Activated T-helper 1 cell treated with anti-CD3 and anti-CD28 coated beads, Interleukin-2, amount 50 U/mL, for 16 hours (primary cell): Measurements from ENCODE around the gene ALK.

Experiments
- DNase-seq, 2 donors: peaks; one replicate each; pipeline ENCODE4 v3.0.0-alpha.2; 2020; ENCODE audit warnings: low read depth in 1 of 2, low spot score in 1 of 2

ALK gene

GRCh38 chr2:29377788-29378187 lies 543.6 kb downstream of the ALK start:
- no peak for DNase-seq

GRCh38 chr2:29376541-29376940 lies 544.8 kb downstream of the ALK start:
- no peak for DNase-seq

DNA sequence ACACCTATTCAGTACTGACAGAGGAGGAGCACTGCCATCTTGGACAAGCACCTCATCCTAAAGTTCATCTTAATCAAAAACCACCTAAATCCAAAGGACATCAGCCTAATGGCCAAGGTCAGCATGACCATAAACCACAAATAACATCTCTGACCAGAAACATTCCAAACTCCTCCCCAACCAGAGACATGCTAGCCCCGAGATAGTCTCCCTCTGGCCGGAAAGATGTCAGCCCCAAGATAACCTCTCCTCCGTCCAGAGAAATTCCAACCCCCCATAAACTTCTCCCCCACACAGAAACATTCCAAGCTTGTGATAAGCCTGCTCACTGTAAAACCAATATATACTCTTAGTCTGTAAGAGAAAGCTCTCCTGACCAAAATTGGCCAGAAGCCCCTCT lies 545.5 kb downstream of the ALK start:
- DNase-seq, result no peak

GRCh38 chr2:29374823-29375222 lies 546.6 kb downstream of the ALK start:
- DNase-seq, result no peak

DNA sequence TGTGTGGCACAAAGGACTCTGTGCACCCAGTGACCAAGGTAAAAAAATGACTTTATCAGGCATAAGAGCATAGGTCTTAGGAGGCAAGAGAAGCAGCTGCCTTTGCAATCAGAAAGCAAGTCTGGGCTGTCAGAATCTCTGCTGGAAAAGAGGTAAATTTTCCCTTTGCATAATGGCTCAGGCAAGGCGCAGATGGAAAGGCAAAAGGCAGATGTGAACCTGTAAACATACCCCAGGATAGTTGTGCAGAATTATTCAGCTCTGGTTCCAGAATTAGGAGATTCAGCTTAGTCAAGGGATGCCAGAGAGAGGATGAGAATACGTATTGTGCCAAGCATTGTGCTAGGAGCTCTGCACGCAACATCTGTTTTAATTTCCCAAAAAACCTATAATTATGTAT lies 547.5 kb downstream of the ALK start:
- DNase-seq, result no peak

DNA sequence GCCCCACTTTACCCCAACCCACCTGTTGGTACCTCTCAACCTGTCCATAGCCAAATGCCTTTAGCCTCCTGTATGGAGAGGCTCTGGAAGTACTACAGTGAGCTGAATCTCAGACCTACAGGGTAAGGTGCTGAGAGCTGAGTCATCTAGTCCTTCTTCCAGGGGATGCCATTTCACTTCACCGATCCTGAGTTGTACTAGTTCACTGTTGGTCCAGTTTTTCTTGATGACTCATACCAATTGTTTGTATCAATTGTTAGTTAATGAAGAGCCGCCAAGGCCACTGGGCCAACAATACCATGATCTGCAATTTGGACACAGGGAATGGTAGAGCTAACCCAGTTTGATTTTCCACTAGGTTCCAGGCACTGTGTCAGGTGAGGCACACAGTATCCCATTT lies 549.2 kb downstream of the ALK start:
- no peak for DNase-seq

GRCh38 chr2:29370581-29371125 lies 550.7 kb downstream of the ALK start:
- no peak for DNase-seq

GRCh38 chr2:29370173-29370572 lies 551.2 kb downstream of the ALK start:
- no peak for DNase-seq

DNA sequence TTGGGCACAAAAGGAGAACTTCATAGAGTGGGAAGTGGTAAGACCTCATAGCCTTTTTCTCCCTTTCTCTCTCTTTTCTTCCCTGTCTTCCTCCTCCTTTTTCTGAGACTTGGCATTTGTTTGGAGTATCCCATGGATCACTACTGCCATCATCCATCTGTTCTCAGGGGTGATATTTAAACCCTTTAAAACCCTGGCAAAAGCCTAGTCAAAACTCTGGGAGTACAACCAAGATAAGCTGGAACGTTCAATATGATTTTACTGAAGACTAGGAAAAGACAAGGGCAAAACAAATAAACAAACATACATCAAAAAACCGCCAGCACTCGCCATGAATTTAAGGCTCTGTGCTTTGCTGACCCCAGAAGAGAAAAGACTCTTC lies 552.7 kb downstream of the ALK start:
- DNase-seq, result no peak

GRCh38 chr2:29367986-29368658 lies 553.3 kb downstream of the ALK start:
- DNase-seq, result no peak

DNA sequence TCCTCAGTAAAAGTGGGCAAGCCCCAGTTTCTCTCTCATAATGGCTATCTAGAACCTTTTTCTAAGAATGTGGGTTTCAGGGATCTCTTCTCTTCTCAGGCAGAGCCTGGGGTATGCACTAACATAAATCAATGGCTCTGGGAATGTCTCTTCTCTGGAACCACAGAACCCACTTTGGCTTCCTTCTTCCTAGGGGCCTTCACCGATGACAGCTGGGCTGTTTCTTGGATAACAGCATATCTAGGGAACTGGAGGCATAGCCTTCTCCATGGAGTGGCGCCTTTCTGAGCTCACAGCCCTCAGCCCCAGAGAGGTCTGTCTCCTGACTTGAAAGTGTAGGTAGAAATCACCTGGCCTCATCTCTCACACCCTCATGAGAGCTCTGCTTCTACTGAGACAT lies 558.3 kb downstream of the ALK start:
- no peak for DNase-seq

DNA sequence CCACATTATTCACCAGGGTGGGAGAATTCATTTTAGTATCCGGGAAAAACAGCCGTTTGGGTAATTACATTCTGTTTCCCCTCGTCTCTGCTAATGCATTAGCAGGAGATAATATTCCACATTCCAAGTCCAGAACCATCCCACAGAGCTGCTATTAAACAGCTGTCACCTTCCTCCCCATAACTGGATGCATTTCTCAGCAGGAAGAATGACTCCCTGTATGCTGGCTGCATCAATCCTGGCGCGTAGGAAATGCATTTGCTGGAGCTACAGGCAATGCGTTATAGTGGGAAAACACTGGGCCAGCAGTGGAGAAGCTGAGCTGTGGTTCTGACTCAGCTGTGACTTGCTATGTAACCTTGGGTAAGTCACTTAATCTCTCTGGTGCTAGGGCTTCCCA lies 560.2 kb downstream of the ALK start:
- no peak for DNase-seq

DNA sequence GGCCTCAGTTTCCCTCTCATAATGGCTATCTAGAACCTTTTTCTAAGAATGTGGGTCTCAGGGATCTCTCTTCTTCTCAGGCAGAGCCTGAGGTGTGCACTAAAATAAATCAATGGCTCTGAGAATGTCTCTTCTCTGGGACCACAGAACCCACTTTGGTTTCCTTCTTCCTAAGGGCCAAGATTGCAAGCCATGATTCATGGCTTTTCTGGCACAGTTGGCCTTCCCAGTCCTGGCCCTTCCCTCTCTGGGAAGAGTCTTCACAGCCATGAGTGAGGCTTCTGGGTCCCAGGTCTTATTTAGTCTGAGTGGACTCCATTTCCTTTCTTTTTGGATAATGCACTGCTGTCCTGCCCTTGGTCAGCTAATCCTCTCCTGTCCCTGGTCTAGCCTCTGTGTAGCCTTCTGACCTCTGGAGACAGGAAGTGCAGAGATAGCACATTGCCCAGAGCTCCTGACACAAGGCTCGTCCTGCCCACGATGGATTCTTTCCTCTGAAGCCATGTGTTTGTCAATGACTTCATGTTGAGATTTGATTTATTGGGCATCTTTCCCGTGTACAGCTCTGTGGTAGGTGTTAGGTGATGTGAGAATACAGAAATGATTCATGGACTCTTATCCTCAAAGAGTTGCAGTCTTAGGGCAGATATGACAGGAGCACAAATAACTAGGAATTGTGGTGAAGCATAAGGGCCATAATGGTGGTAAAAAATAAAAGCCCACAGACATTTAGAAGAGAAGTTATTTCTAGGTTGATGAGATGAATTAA lies 561.2 kb downstream of the ALK start:
- no peak for DNase-seq

DNA sequence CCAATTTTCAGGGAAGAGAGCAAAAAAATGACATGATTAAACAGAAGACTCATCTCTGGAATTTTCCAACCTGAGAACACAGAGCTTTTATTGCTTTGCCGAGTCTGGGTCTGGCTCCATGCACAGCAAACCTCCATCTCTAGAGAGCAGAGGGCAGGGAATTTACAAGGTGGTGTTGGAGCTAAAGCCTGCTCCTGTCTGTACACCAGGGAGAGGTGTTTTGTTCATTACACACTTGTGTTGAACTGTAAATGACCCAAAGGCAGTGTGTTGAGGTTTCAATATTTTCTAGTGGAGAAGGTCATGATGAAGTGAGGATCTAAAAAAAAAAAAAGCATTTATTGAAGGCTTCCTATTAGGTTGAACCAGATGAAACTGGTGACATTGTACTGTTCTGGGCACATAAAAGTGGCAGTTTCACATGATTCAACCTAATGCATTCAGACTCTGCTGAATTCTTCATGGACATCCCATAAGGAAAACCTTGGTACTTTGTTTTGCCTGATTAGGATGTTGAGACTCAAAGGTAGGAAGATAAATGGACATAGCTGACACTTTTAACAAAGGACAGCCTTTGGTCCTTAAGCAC lies 567.9 kb downstream of the ALK start:
- DNase-seq, result no peak

GRCh38 chr2:29351916-29352591 lies 569.3 kb downstream of the ALK start:
- no peak for DNase-seq

DNA sequence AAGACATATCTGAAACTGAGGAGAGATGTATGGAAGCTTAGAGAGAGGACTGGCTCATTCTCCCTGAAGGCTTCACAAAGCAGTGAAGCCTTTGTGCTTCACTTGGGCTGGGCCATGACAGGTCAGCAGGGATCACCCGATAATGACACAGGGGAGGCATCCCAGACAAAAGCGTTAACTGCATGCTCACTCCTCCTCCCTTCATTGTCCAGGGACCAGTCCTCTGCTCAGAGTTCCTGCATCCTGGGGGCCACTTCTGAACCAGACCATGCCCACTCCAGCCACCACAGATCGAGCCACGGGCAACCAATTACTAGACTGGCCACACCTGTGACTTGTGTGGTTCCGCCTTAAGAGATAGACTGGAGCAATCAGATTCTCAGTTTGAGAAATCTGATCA lies 570.1 kb downstream of the ALK start:
- no peak for DNase-seq

DNA sequence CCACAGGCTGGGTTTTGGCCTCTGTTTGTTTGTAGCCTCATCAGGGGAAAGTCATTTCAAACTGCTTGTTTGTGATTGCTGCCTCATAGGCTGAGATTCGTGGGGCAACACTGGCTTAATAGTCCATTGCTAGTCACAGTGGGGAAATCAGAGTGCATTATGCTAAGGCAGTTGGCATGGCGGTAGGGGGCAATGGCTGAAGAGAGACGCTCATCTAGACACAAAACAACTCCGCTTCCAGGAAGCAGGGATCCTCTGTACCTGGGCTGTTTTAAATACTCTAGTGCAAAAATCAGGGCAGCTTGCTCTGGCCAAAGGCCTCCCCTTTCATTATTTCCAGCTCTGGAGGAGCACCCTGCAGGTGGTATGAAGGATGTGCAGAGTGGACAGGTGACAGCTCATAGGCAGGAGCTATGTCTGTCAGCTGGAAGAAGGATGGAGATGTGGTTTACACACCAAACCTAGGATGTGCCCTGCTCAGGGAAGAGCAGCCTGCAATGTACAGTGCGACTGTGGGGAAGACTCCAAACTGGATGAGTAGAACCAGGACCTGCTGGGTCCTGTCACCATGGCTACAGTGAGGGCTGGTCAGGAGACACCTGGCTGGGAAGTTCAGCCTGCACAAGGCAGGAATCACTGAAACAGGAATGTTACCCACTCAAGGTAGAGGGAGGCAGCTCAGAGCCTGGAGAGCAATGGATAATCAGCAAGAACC lies 571.9 kb downstream of the ALK start:
- no peak for DNase-seq

GRCh38 chr2:29347774-29348461 lies 573.5 kb downstream of the ALK start:
- DNase-seq, result no peak

- no peak for DNase-seq
These were observed 576.1 kb downstream of the ALK start for GRCh38 chr2:29345236-29345635.

DNA sequence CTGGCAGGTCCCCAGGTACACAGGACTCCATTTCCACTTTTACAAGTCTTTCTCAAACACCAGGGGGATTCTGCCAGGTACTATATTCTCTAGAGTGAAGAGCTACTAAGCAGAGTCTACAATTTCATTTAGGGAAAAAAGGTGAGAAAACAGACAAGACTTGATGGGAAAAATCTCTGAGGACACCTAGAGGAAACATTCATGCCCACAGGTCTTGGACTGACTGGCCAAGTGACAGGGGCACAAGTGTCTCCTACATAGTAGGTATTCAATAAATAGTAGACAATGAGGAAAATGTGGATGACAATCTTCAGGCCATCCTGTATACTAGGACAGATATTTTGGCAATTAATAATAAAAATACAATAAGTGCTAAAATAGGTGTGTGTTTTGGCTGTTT lies 577.6 kb downstream of the ALK start:
- DNase-seq, result no peak
